ENCODE data around the gene BUD13.

Gene BUD13

DNA sequence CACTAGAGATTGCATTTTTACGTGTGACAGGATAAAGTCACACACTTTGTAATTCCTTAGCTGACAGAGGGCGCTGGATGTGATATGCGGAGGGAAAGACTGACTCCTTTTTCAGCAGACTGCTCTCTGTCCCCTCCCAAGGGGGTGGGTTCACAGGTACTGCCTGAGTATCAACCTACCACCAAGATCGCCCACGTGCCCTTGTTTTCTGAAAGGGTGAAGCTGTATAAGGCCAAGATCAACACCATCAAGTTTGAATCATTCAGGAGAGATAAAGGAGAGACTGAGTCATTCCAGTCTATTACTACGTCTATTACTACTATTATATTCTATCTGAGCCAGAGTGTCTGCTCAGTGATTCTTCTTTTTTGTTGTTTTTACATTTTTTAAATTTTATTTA lies 30.7 kb downstream of the BUD13 start:
- no peak for DNase-seq

DNA sequence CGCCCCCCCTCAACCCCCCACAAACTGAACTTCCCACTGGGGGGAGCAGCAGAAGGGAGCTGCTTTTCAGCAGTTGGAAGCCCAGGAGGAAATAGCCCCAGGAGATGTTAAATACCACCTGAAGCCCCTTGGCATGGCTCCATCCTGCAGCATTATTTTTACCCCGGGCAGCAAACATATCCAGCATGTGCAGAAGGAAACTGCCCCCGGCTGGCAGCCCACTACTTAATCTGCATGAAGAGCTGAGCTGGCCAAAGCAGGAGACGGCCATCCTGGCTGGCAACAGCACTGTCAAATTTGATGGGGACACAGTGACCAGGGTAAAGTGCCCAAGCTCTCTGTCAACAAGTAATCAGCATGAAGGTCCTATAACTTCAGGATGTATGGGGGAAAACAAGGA lies 32.0 kb downstream of the BUD13 start:
- DNase-seq, result no peak

DNA sequence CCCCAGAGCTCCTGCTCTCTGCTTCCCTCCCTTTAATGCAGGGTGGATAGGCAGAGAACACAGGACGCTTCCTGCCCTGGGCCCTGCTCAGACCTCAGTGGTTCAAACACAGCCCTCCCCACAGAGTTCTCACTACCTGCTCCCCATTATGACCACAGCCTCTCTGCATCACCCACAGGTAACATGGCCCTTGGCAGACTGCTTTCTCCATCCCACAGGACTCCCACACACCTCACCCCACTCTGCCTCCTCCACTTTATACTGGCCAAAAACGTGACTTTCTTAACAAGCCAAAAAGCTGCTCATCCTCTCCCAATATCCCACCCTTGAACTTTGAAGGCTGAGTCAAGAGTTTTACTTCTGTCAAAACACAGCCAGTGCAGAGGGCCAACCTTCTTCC lies 33.8 kb downstream of the BUD13 start:
- DNase-seq, result no peak

DNA sequence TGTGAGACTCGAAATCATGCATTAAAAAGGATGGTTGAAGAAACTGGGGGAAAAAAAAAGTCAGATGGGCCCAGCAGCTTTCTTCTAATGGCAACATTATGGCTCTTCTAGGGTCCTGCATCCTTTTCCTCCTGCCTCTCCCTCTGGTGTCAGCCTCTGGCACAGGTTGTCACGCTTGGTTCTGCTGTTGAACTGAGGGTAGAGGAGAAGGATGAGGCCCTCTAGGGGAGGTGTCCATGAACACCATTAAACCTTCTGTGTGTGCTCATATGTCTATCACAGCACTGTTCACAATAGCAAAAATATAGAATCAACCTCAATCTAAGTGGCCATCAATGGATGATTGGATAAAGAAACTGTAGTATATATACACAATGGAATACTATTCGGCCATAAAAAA lies 36.0 kb downstream of the BUD13 start:
- no peak for DNase-seq

DNA sequence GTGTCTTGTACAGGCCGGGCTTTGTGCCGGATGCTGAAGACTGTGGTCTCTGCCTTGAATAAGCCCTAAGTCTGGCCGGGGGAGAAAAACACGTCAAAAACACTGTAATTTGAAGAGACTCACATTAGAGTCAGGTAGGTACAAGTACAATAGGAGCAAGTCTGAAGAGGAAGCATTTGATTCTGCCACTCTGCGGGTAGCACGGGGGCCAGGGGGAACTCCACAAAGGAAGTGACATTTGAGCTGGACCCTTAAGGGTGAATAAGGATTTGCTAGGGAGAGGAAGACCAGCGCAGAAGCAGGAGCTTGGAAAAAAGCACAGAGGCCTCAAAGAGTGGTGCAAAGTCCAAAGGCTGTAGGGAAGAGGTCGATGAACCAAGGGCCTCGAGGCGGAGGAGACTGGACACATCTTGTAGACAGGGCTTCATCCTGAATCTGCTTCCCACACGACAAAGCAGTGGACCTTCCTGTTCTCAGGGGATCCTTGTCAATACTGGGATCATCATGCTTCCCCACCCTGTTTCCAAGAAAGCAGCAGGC lies 38.7 kb downstream of the BUD13 start:
- DNase-seq, result no peak

DNA sequence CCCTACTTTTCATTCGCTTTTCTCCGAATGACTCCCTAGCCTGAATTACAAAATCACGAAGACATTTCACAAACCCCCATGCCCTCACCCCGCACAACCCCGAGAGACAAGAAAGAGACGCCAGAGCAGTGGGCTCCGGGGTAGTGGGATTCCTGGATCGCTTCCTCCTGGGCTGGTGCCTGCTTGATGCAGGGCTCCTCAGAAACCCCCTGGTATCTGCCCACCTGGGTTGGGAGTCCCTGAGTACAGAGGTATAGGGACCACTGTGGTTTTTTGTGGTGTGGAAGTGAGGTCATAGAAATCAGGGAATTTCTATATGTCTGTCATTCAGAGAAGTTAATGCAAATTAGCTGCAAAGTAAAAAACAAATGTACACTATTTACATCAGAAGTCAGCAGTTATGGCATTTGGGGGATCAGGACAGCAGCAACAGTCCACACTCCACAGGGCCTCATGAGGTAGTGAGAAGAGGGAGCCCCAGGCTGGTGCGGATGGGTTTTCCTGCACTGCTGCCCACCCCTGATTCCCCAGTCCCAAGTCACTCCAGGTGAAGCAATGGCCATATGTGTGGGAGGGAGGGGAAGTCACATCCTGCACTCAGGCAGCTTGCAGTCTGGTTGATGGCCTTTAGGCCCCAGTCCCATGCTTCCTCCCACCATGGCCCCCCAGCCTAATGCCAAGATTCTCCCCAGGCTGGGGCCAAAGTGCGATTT lies 39.6 kb downstream of the BUD13 start:
- no peak for DNase-seq

DNA sequence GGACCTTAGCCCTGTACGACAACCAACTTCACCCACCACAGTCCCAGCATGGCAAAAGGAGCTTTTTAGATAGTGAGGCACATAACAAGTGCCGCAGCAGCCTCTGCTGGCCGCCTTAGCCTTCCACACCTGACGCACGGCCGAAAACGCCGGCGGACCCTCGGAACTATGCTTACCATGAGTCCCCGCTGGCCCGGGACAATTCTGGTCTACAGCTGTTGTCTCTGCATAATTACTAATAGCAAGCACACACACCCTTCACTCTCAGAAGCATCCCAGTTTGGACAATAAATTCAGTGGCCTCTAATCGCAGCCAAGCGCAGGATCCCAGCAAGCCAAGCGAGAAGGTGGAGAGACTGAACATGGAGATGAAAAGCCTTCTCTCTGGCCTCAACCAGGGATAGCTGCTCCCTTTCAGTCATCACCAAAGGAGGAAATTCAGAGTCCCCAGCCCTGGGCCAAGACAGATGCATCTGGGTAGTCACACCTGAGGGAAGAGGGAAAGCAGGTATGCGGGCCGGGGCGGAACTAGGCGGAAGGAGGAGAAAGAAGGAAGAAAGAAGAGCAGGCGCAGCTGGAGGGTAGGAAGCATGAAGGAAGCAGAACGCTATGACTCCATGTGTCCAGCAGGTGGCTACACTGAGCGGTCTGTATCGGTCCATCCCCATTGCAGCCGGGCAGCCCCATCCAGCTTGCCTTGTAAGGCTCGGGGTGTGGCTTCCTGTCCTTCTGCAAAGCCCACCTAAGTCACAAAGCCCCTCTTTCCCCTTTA lies 40.3 kb downstream of the BUD13 start:
- DNase-seq, result peak; percentile 48

DNA sequence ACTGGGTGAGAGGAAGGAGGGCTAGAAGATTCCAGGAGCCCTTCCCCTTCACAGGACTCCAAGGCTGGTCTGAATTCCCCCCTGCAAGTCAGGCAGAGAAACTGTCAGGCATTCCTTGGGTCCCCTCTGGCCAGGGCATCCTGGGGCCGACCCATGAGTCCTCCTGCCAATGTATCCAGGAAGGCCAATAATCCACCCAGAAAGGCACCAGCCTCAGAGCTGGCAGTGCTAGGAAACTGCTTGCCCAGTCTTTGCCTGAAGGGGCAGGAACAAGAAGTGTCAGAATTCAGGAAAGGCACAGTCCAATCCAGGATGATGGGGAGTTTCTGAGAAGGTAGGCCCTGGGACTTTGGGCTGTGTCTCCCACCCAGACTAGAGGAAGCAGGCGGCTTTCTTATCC lies 41.0 kb downstream of the BUD13 start:
- no peak for DNase-seq

DNA sequence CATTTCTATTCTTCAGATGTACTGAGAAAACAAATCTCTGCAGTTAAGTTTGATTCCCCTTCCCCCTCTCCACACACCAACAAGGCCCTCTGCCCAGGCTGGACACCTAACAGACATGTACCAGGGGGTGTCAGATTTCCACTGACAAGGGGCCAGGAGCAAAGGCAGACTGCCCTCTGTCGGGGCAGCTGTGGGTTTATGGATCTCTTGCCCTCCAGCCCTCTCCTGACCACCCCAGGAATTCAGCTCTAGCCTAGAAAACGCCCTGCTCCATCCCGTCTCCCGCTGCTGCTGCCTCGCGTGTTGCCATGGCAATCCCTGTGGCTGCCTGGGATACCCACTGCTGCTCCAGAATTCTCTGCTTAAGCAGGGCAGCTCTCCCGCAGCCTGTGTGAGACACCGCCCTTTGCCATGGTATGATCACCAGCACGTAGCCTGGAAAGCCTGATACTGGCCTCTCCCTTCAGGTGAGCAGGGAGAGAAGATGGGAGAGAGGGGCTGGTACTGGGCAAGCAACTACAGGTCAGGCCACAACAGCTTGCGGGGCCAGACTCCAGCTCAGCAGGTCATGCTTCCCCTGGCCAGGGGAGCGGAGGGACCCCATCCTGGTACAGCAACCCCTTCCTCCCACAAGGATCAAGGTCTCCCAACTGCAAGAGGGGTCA lies 41.6 kb downstream of the BUD13 start:
- peak; percentile 72 for DNase-seq

DNA sequence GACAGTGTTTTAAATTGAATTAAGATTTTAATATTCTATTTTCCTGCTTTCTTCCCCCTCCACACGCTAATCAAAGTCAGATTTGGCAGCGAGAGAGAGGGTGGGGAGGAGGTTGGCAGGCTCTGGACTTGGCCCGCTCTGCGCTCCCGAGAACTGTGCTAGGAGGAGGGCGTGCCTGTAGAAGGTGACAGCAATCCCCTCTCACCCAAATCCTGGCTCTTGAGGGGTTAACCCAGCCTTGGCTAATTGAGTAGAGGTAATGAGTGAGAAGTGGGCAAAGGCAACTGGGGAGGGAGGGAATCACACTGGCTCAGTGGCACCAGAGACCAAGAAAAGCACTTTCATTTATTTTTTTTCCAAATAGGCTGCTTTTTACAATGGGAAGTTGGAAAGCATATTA lies 42.2 kb downstream of the BUD13 start:
- DNase-seq, result no peak

DNA sequence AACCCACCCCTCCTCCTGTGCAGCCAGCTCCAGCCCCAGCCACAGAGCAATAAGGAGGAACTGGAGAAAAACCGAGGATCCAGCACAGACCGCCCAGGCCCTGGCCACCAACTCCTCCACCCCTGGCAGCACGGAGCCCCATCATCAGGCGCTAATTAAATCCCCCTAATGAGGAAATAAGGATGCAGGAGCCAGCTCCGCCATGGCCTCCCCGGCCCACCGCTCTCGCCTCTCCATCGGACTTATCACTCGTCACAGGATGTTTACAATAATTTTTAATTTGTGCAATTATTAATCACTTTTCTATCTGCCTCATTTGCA lies 42.6 kb downstream of the BUD13 start:
- DNase-seq, result no peak

DNA sequence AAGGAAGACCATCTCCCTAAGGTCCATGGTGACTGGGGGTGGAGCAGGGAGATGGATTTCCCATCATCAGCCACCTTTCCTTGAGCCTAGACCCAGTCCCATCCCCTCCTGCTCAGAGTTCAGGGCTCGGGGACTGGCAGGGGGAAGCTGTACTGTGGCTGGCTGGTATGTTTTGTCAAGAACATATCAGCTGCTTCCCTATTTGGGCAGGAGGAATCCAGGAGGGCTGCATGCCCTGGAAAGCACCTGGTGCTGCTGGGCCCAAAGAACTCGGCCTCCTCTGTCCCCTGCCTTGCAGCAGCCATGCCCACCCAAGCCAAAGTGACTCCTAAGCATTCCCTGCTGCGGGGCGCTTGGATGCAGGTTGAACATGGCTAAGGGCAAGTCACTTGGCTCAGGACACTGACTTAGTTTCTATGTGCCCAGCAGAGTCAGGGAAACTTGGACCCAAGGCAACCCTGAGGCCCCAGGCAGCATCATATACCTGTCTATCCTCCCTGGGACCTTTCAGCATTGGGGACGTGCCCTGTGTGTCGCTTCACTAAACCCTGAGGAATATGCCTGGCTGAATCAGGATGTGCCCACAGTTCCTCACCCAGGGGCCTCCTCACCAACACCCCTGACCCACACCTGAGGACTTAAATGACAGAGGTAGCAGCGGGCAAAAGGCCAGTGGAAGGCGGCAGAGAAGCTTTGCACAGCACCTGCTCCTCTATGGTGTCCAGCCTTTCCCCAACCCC lies 43.1 kb downstream of the BUD13 start:
- no peak for DNase-seq

DNA sequence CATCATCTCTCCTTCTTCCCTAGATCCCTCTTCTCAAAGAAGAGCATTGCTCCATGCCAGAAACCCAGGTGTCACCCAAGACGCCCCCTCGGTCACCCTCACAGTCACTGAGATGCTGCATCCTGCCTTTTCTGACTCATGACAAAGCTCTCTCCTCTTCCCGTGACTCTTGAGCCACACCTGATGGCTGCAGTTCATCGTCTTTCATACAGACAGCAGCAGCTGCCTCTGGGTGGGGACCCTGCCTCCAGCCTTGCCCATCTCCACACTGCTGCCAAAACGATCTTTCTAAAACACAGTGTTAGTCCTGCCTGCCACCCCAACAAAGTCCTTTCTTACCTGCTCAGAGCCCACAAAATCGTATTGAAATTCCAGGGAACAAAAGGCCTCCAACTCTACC lies 44.8 kb downstream of the BUD13 start:
- DNase-seq, result no peak

DNA sequence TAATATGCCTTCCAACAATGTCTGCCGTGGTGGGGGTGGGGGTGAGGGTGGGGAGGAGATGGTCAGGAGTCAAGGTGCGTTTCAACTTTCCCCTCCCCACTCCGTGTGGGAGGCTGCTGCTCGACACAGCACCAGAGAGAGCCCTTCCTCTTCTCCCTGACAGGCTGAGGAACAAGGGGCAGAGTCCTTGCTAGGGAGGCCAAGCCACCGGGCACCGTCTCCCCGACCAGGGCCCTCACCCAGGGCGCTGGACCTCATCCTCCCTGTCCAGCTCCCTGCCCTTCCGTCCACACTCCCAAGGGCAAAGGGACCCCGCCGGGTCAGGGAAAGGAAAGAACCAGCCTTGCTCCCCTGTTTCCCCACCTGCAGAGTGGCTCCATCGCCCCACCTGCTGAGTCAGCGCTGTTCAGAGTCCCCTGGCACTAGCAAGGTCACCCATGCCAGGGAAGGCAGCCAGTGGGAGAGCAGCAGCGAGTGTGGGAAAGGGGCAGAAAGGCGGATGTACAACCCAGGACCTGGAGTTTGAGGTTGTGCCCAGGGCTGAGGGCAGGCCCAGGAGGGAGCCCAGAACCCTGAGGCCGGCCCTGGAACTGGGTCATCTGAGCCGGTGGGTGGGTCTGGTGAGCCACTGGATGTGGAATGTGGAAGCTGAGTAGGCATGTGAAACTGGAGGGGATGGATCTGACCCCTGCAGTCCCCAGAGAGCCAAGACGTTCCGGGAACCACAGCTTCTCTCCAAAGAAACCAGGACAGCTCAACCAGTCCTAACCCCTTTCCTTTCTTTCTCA lies 47.2 kb downstream of the BUD13 start:
- no peak for DNase-seq

DNA sequence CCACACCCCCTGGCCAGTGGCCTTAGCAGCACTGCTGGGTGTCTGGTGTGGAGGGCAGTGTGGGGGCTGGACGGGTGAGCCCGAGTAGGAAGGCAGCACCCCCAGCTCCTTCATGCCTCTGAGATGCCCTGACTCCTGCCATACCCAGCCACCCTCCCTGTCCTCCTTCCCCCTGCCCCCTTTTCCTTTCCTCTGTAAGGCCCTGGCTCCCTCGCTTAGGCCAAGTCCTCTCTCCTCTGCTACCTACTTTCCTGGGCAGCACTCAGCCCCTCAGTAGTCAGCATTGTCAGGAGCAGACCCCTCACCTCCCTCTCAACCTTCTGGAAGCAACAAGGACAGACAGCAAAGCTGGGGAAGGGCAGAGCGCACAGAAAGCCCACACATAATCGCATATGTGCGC lies 48.0 kb downstream of the BUD13 start:
- DNase-seq, result no peak

DNA sequence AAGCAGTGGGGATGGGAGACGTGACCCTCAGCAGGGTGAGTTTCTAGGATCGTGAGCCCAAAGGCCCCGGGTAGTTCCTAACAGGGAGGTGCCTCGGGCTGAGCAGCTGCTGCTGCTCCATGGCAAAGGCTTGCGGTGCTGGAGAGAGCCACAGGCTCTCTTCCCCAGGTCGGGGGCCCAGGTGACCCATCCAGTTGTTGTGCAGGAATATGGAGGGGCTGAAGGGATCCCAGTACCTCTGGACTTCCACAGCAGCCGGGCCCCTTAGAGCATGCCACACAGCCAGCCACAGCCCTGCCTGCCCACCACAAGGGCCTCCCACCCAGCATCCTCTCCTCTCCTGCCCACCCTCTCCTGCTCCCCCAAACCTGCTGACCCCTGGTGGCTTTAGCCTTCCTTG lies 49.3 kb downstream of the BUD13 start:
- DNase-seq, result no peak

DNA sequence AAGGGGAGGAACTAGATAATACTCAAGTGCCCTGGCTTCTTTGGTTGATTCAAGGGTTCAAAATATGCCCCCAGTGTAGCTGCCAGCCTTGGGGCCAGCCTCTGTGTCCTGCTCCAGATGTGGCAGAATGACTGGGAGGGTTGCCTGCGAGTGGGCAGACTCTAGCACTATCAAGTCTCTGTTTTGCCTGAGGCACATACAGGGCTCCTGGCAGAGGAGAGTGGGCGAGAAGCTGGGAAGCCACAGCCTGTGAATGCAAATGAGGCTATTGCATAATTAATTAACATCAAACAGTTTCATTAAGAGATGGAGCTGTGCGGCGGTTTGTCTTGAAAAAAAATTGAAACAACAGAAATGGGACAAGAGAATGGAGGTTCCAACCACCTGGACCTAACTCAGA lies 50.8 kb downstream of the BUD13 start:
- DNase-seq, result no peak

DNA sequence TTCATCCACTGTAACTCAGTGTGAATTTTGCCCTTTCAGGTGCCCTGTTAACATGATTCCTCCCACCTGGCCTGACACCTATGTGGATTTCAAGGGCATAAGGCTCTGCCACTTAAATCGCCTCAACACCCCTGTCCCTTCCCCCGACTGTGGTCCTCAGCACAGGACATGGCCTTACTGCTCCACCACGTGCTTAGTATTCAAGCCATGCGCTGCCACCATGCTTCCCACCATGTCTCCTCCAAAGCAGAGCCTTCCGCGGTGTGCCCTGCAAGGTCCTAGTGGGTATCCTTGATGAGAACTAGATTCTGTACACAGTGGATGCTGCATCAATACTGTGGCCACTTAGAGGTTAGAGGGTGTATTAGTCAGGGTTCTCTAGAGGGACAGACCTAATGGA lies 51.9 kb downstream of the BUD13 start:
- DNase-seq, result no peak

DNA sequence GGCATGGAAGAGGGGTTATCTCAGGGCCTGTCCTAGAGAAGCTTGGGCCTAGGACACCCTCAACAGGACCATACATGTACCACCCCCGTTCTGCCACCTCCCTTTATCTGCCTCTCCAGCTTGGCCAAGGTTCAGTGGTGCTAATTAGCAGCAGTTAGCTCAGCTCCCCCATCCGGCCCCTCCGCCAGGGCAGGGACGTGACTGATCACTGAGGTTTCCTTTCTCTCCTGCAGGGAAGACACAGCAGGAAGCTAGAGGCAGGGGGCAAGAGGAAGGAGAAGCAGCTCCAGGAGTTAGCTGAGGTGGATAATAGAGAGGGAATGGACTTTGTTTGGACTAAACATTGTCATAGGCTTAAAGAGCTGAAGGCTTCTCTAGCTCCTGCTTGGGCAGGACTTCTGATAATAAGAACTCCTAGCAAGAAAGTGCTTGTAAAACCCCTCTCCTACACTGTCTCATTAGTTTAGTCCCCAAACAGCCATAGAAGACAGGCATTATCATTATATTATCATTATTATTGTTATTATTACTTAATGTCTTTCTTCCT lies 53.8 kb downstream of the BUD13 start:
- peak; percentile 78 for DNase-seq

DNA sequence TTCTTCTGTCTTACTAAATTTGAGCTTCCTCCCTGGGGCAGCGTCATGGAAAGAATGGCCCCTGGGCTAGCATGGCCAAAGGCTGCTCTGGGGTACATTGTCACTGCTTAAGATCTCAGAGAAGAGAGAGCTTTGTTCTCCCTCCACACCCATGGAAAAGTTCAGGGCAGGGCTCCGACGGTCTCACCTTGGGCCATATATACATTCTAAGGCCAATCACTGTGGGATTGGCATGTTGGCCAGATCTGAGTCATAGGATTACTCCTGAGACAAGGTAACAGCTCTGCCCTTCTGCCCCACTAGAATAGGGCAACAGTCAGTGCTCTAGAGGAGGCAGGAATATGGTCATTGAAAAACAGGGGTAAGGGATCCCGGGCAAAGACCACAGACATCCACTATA lies 56.2 kb downstream of the BUD13 start:
- DNase-seq, result no peak

DNA sequence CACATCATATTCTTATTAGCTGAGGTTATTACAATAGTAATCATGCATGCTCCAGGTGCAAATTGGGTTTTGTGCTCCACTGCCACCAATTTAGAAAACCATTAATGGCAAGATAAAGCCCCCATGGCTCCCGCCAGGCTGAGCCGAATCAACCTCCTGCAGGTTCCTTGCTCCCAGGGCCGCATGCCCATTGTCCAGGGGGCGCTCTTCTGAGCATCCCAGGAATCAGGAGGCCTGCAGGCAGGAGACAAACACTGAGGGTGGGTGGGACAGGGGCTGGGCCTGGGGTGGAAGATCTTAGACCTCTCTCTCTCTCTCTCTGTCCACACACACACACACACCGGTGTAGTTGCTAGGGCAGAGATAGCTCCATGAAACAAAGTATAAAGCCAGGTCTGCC lies 57.4 kb downstream of the BUD13 start:
- DNase-seq, result no peak

DNA sequence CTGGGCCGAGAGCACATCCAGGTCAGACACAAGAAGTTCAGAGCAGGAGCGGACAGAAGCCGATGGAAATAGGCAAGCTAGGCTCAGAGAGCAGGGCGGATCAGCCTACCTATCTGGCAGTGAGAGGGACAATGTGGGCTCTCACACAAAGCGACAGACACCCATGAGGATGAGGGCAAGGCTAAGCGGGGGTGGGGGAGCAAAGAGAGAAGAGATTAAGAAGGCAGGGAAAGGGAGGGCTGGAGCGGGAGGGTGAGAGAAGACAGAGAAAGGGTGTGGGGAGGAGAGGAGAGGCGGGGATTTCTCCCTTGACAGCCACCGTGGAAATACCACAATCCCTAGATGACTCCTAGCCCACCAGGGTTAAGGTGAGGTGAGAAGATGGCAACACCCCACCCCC lies 57.9 kb downstream of the BUD13 start:
- DNase-seq, result no peak

Data from NCI-H146 (cell line).